GM21381 (cell line): ENCODE results near the gene COX7A2L.
A peak's percentile ranks its signal among the peaks of the same experiment; 100 is the strongest.
"Not testable (repeated sequence)": the region's sequence is repeated elsewhere in the genome, so short reads cannot be mapped to it uniquely, and the experiment has no call there.

Experiments used
- ATAC-seq: cut with Tn5 transposase; IDR thresholded peaks from one replicate; pipeline ENCODE4 v1.9.1; 2021; ENCODE audit warnings: mild to moderate bottlenecking, moderate library complexity; ENCODE audit not compliant: unreplicated experiment

Gene COX7A2L

GRCh38 chr2:42340045-42340937, 20.7 kb downstream of the COX7A2L start:
- ATAC-seq: no peak

GRCh38 chr2:42339191-42339912, 21.7 kb downstream of the COX7A2L start:
- no peak for ATAC-seq

GRCh38 chr2:42338567-42339190, 22.3 kb downstream of the COX7A2L start:
- ATAC-seq: no peak

GRCh38 chr2:42337846-42338566, 23.0 kb downstream of the COX7A2L start:
- ATAC-seq: no peak

DNA sequence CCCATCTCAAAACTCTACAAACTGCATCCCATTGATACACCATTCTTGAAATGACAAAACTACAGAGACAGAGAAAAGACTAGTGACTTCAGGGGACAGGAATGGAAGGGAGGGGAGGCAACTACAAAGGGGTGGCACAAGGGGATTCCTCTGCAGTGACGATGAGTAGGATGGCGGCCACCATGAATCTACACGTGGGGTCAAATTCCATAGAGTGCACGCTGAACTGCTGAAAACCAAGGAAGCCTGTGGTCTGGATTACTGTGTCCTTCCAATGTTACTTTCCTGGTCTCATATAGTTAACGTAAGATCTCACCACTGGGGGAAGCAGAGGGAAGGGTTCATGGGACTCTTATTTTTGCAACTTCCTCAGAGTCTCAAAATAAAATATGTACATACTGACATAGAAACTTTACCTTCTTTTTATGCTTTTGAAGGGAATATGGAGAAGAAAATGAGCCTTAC, 23.6 kb downstream of the COX7A2L start:
- no peak for ATAC-seq

DNA sequence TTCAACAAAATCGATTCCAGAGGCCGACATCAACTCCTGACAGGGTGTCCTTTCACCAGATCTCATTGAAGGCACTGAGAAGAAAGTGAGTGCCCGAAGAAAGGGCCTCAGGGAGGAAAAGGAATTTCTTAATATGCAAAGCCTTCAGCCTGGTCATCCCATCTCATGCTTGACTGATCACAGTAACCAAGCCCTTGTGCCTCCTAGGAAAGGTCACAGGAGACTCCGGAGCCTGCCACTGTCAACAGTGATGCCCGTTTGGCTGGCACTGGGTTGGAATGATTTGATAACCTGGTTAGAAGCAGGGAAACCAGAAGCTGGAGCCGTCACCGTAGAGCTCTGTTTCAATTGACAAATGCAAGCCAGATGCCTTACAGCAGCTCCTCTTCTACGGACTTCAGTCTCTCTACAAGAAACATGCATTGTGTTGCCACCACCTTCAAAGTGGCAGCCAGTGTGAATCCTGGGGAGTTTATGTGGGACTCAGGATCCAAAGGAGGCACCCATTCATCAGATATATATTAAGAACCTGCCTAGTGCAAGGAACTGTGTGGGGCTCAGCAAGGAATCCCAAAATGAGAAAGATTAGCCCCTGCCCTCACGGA, 24.6 kb downstream of the COX7A2L start:
- ATAC-seq: no peak

- ATAC-seq: no peak
Observed at GRCh38 chr2:42335514-42336104, 25.4 kb downstream of the COX7A2L start.

GRCh38 chr2:42334865-42335264, 26.2 kb downstream of the COX7A2L start:
- ATAC-seq: not testable (repeated sequence)

- no peak for ATAC-seq
Observed at GRCh38 chr2:42334220-42334619, 26.8 kb downstream of the COX7A2L start.

GRCh38 chr2:42333579-42333978, 27.4 kb downstream of the COX7A2L start:
- no peak for ATAC-seq

DNA sequence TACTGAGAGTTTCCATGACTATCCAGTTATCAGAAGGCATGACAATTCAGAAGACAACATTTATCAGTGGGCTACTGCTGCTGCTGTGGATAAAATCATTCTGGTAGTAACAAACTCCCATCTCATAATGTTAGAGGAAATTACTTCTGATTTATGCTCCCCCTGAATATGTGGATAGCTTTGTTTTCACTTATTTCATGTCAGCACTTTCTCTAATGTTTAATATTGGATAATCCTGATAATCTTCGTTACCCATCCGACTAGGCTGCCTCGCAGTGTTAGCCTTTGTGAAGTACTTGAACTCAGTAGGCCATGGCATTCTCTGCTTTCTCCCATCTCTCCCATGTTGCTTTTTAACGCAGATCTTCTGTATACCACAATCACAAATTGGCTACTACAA, 28.4 kb downstream of the COX7A2L start:
- no peak for ATAC-seq

DNA sequence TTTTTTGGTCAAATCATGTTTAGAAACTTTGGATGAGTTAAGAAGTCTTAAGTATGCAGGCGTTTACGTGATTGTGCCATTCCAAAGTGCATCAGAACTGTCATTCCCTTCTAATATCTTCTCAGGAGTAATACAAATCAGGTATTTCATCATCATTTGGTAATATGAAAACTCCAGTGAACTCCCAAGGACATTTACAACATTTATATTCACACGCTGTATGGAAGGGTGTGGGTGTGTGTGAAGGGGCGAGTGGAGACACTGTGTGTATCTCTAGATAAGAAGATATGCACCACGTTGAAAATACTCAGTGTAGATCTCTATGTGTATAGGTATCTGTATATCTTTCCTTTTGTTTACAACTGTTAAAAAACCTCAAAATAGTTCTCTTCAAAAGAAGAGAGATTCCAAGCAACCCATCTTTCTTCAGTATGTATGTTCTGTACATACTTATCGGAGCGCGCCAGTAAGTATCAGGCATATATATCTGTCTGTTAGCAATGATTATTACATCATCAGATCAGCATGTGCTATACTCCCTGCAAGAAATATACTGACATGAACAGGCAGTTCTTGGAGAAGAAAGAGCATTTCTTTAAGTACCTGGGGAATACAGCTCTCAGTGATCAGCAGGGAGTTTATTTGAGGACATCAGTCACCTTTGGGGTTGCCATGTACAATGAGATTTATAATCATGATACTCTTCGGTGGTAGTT, 29.3 kb downstream of the COX7A2L start:
- ATAC-seq: no peak

DNA sequence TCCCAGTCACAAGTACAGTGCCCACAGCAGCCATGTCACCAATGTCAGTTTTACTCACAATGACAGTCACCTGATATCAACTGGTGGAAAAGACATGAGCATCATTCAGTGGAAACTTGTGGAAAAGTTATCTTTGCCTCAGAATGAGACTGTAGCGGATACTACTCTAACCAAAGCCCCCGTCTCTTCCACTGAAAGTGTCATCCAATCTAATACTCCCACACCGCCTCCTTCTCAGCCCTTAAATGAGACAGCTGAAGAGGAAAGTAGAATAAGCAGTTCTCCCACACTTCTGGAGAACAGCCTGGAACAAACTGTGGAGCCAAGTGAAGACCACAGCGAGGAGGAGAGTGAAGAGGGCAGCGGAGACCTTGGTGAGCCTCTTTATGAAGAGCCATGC, 31.3 kb downstream of the COX7A2L start:
- no peak for ATAC-seq

GRCh38 chr2:42328923-42329322, 32.1 kb downstream of the COX7A2L start:
- ATAC-seq: no peak

DNA sequence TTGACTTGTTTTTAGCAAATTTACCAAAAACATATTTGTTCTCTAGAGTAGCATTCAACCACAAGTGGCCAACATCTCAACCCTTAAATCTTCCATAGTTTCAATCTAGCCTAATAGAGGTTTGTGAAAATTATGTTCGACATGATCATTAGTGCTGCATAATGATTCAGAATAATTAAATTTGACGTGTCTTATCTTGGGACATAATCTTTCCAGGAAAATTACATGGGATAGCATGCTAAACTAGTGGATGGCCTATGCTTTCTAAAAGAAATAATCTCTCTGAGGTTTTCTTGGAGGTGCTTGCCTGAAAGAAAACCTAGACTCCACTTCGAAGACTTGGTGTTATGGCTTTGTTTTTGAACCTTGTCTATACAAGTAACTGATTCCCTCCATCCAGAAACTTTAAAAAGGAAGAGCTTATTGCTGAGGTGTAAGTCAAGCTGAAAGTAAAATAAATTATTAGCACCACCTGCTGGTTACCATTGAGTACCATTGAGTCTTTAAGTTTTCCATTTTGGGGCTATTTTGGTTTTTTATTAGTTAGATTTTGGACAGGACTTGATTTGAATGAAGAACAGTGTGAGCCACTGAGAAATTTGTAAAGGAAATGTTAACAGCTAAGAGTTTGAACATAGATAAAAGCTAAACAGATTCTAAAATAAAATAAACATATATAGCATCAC, 32.7 kb downstream of the COX7A2L start:
- no peak for ATAC-seq

DNA sequence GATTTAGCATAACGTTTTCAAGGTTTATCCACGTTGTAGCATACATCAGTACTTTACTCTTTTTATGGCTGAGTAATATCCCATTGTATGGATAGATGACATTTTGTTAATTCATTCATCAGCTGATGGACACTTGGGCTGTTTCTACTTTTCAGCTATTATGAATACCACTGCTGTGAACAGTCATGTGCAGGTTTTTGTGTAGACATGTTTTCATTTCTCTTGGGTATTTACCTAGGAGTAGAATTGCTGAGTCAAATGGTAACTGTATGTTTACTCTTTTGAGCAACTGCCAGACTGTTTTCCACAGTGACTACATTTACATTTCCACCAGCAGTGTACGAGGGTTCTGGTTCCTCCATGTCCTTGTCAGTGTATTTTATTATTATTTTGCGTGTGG, 33.9 kb downstream of the COX7A2L start:
- peak; percentile 47 for ATAC-seq

- ATAC-seq: no peak
Observed at GRCh38 chr2:42325609-42326008, 35.4 kb downstream of the COX7A2L start.

DNA sequence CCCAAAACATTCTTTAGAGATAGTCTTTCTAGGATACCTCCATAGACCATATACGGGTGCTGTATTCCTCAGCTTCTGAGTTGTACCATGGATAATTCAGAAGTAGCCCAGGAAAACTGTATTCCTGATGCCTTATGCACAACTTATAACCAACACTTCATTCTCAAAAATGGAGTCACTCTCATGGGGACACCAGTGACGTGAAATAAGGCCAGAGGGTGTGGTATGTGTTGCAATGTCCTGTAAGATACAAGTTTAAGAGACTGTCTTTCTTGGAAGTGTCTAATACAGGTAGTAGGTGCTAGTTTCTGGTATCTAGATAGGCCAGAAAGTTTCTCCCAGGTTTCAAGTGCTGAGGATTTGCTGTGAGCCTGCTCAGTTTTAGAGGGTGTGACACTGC, 36.1 kb downstream of the COX7A2L start:
- no peak for ATAC-seq

DNA sequence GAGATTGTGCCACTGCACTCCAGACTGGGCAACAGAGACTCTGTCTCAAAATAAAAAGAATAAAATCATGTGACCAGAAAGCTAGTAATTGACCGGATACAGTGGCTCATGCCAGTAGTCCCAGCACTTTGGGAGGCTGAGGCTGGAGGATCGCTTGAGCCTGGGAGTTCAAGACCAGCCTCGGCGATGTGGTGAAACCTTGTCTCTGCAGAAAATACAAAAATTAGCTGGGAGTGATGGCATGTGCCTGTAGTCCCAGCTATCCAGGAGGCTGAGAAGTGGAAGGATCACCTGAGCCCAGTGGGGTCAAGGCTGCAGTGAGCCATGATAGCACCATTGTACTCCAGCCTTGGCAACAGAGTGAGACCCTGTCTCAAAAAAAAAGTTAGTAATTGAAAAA, 36.8 kb downstream of the COX7A2L start:
- ATAC-seq: no peak
